HG03469 (cell line): Measurements from ENCODE around the gene SP3.

Source experiments
- ATAC-seq: cut with Tn5 transposase; IDR thresholded peaks from one replicate; pipeline ENCODE4 v1.9.1; 2021; ENCODE audit warnings: mild to moderate bottlenecking, moderate library complexity, moderate number of reproducible peaks; ENCODE audit not compliant: unreplicated experiment

Gene SP3

GRCh38 chr2:173965372-173966025, at the start of gene SP3:
TSS of gene SP3 (minus strand) at chr2:173965373. CDS start at chr2:173965171, 202 bp downstream.
- peak; percentile 53 for ATAC-seq

DNA sequence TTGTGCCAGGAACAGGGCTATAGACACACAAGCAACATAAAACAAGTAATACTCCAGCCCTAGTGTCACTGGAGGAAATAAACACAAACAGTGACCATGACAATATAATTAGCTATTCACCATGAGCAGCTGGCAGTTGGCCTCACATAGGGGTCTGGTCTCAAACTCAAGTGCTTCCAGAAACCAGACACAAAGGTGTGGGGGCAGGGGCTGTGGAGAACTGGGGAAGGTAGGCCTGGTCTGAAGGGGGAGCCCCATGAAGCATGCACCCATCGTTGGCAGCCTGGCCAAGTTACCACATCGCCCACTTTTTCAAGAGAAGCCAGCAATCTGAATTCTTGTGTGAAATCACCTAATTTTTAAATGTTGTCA, 49.5 kb upstream of the SP3 start:
- ATAC-seq, result no peak

DNA sequence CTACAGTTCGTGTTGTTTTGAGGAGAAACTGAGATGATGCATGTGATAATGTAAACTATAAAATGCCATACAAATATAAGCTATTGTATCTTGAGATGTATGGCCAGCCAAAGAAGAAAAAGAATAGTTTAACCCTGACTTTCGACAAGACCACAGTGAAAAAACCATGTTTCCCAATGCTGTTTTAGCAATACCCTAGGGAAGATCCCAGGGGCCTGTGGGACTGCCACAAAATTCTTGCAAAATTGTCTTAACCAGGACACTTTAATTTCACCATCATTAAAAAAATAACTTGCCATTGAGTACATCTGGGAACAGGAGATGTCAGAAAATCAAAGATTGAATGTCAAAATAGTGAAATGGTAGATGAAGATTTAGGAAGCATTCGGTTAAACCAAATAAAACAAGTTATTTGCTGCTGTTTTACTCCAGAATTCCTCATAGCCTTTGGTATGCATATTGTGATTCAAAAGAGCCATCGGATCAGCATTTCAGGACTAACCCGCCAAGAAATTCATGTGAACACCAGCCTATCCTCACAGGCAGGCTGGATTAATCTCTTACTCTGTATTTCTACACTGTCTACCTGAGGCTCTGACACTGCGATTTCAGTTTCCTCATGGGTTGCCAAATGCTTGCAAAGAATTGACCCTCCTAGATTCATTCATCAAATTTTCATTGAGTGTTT, 49.0 kb upstream of the SP3 start:
- no peak for ATAC-seq

DNA sequence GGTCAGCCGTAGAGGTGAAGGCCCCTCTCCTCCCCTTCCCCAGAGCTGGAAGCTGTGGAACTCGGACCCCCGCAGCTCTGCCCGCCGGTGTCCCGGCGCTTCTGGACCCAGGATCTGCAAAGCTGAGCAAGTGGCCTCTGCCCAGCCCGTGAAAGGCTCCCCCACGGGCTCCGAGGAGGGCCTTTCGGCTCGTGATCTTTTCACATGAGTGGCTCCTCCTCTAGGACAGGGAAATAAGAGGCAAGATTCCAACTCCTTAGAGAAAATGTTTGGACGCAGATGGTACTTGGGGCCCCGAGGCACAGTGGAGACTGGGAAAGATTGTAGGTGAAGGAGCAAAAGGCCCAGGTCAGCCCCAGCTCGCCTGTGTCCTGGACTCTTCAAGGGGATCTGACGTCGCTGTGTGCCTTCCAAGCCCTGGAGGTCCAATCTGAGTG, 48.2 kb upstream of the SP3 start:
- ATAC-seq, result no peak

- ATAC-seq, result no peak
Measured at GRCh38 chr2:174012347-174013314, 47.5 kb upstream of the SP3 start.

GRCh38 chr2:174011796-174012195, 46.6 kb upstream of the SP3 start:
- ATAC-seq, result no peak

GRCh38 chr2:174011173-174011572, 46.0 kb upstream of the SP3 start:
- ATAC-seq, result no peak

- ATAC-seq, result no peak
Measured at GRCh38 chr2:174009488-174010223, 44.5 kb upstream of the SP3 start.

DNA sequence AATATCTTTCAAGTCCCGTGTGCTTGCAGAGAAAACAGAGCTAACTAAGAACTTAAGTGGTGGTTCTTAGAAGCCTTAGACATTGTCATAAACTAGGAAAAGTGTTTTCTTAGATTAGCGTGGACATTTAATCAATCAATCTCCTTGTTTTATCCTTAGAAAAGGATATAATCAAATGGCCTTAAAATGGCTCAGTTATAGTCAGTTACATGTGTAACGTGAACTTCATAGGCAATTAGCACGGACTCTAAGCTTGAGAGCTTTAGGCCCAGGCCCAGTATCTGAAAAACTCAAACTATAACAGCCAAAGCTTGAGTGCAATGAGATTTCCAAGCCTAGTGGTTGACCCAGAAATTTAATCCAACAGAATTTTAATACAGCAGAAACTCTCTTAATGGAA, 43.5 kb upstream of the SP3 start:
- ATAC-seq, result no peak

GRCh38 chr2:174007010-174007409, 41.8 kb upstream of the SP3 start:
- ATAC-seq, result no peak

GRCh38 chr2:174005801-174006419, 40.7 kb upstream of the SP3 start:
- no peak for ATAC-seq

- ATAC-seq, result no peak
Measured at GRCh38 chr2:174004905-174005605, 39.9 kb upstream of the SP3 start.

GRCh38 chr2:174003720-174004695, 38.8 kb upstream of the SP3 start:
- no peak for ATAC-seq

- ATAC-seq, result no peak
Measured at GRCh38 chr2:174002679-174003078, 37.5 kb upstream of the SP3 start.

- ATAC-seq, result no peak
Measured at GRCh38 chr2:174001107-174001506, 35.9 kb upstream of the SP3 start.

DNA sequence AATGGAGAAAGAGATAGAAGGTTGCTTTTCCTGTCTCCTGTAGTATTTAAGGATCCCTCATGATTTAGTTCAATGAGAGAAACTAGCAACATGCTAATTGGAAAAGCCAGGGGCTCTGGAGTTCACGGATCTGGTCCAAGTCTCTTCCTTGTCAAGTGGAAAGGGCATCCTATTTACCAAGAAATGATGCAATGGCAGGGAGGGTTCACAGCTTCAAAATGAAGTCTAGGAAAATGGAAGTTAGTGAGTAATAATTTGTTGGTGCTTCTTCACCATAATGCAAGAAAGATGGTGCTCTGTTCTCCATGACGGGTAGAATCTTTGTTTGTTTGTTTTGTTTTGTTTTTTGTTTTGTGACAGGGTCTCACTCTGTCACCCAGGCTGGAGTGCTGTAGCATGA, 34.6 kb upstream of the SP3 start:
- no peak for ATAC-seq

GRCh38 chr2:173999272-173999671, 34.1 kb upstream of the SP3 start:
- no peak for ATAC-seq

DNA sequence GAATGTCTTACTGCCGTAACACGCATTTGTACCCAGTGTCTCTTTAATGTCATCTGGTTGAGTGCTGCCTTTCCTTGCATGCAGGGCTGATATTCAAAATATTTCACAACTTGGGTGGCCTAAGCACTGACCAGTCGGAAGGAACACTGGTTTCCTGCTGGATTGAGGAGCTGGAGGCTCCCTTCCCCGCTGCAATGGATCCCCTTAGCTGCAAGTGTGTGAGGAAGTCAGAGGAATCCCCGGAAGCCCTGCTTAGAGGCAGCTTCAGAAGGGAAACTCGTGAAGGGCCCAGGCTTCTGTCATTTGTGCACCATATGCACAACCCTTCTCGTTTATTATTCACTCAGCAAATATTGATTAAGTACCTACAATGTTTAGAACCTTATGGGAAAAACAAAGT, 33.2 kb upstream of the SP3 start:
- ATAC-seq, result no peak

GRCh38 chr2:173997753-173998152, 32.6 kb upstream of the SP3 start:
- ATAC-seq, result no peak
